Esophagus squamous epithelium (tissue), 5 donors: ENCODE measurements around the gene NPPA. TPM values are rescaled to one million over a fixed set of nuclear protein-coding genes. Genes with fewer than 3 reads are reported as not detected.

Source experiments
- DNase-seq: peaks from one replicate; lab custom pipeline; 2025; lab: John Stamatoyannopoulos, UW
- H3K27ac ChIP-seq, 4 donors: fragments of 200-600 bp; sonication (generic); one replicate each; pipeline ENCODE4 v1.5.1; 2016 to 2019; ENCODE audit warnings: mild to moderate bottlenecking in 1 of 4
- H3K27me3 ChIP-seq, 4 donors: fragments of 200-600 bp; sonication (generic); 1 replicate in 3 of 4; 2 replicates in 1 of 4; pipeline versions ENCODE4 v1.5.1 to v1.6.0; 2017 to 2021; ENCODE audit warnings: antibody characterized with exemption in 1 of 4
- H3K36me3 ChIP-seq, 3 donors: fragments of 200-600 bp; sonication (generic); one replicate each; pipeline ENCODE4 v1.5.1; 2016 to 2019
- H3K4me1 ChIP-seq, 3 donors: fragments of 200-600 bp; sonication (generic); one replicate each; pipeline ENCODE4 v1.5.1; 2017 to 2019
- H3K4me3 ChIP-seq, 4 donors: fragments of 200-600 bp; sonication (generic); 1 replicate in 3 of 4; 2 replicates in 1 of 4; pipeline ENCODE4 v1.5.1; 2016 to 2019; ENCODE audit warnings: mild to moderate bottlenecking in 2 of 4, moderate library complexity in 1 of 4
- H3K9me3 ChIP-seq, 3 donors: fragments of 200-600 bp; sonication (generic); one replicate each; pipeline ENCODE4 v1.5.1; 2016 to 2019
- CTCF ChIP-seq, 6 experiments: fragments of 450-650 bp in 4 of 6; fragments of 200-600 bp in 2 of 6; sonication (generic) in 2 of 6; IDR thresholded peaks; one replicate each; pipeline ENCODE4 v1.5.1; 2016 to 2019; ENCODE audit warnings: antibody characterized with exemption in 6 of 6, mild to moderate bottlenecking in 4 of 6, moderate library complexity in 4 of 6
- POLR2A ChIP-seq, 4 donors: fragments of 450-650 bp; IDR thresholded peaks; one replicate each; pipeline ENCODE4 v1.6.1; 2017; ENCODE audit warnings: antibody characterized with exemption in 4 of 4, mild to moderate bottlenecking in 4 of 4, moderate library complexity in 3 of 4
- WGBS, 2 donors: methylation state at CpG; one replicate each; pipeline ENCODE4 v1.1.5; 2018; 5-methylcytosine and 5-hydroxymethylcytosine counted together
- intact Hi-C: fragments of 100-400 bp; cut with DNase I; formaldehyde crosslinking; loops from one replicate; pipeline ENCODE4 v1.15.0; 2022
- total RNA-seq, 4 donors: library from RNA; depleted of rRNA; stranded (reverse); fragments of >200 nt; gene quantifications; one replicate each; pipeline ENCODE4 v1.1.0, GENCODE V29; 2016
- donor health status: DM: yes; HTN: yes; CAD: no.

Gene NPPA
- total RNA-seq, 4 donors from 2014 or later, result not detected

- no peaks in the 10 kb centered on the region for H3K4me1 ChIP-seq
- H3K27ac ChIP-seq, result no peak overlapping the region
- H3K4me3 ChIP-seq, result no peak overlapping the region
- DNase-seq, result no peak
- TF ChIP-seq CTCF (IDR thresholded peaks at IDR 0.05) (no peak), POLR2A (IDR thresholded peaks at IDR 0.05) (no peak)
- H3K9me3 ChIP-seq, result no peaks in the 10 kb centered on the region
- intact Hi-C loops, result no loop called here
- H3K36me3 ChIP-seq, result no peaks in the 10 kb centered on the region
- H3K27me3 ChIP-seq, result peaks cover 0 to 36% (median 0%) of the 10 kb centered on the region in 4 donors
- 66 to 89% methylated on average over 9 to 12 of the region's 15 CpGs for WGBS, 2 donors
Observed at GRCh38 chr1:11888206-11888876, 40.8 kb upstream of the NPPA start.

GRCh38 chr1:11887666-11888007 is 40.1 kb upstream of the NPPA start:
- H3K9me3 ChIP-seq, result no peaks in the 10 kb centered on the region
- no peak overlapping the region for H3K4me3 ChIP-seq
- WGBS, 2 donors, result 60 to 74% methylated on average over 2 to 4 of the region's 7 CpGs
- no peaks in the 10 kb centered on the region for H3K36me3 ChIP-seq
- peaks cover 0 to 36% (median 0%) of the 10 kb centered on the region in 4 donors for H3K27me3 ChIP-seq
- H3K4me1 ChIP-seq, result no peaks in the 10 kb centered on the region
- DNase-seq, result no peak
- no peak for TF ChIP-seq CTCF (IDR thresholded peaks at IDR 0.05)
- TF ChIP-seq POLR2A (IDR thresholded peaks at IDR 0.05), result no peak
- no peak overlapping the region for H3K27ac ChIP-seq
- intact Hi-C loops, result no loop called here

GRCh38 chr1:11886986-11887665 is 39.5 kb upstream of the NPPA start:
- Histone ChIP-seq H3K36me3 (no peaks in the 10 kb centered on the region), H3K9me3 (no peaks in the 10 kb centered on the region), H3K4me3 (no peak overlapping the region), H3K27me3 (peaks cover 0 to 33% (median 0%) of the 10 kb centered on the region in 4 donors), H3K27ac (no peak overlapping the region), H3K4me1 (no peaks in the 10 kb centered on the region)
- intact Hi-C loops, result no loop called here
- TF ChIP-seq POLR2A (IDR thresholded peaks at IDR 0.05) (no peak), CTCF (IDR thresholded peaks at IDR 0.05) (no peak)
- DNase-seq, result no peak
- 79 to 86% methylated on average over 17 of the region's 19 CpGs for WGBS, 2 donors

- H3K27me3 ChIP-seq, result peaks cover 0 to 28% (median 0%) of the 10 kb centered on the region in 4 donors
- intact Hi-C loops, result no loop called here
- H3K4me1 ChIP-seq, result no peaks in the 10 kb centered on the region
- TF ChIP-seq CTCF (IDR thresholded peaks at IDR 0.05) (no peak), POLR2A (IDR thresholded peaks at IDR 0.05) (no peak)
- no peaks in the 10 kb centered on the region for H3K9me3 ChIP-seq
- no peaks in the 10 kb centered on the region for H3K36me3 ChIP-seq
- DNase-seq, result no peak
- no peak overlapping the region for H3K4me3 ChIP-seq
- no peak overlapping the region for H3K27ac ChIP-seq
- 52 to 67% methylated on average over 2 to 3 of the region's 6 CpGs for WGBS, 2 donors
Observed at GRCh38 chr1:11885916-11886315, 38.3 kb upstream of the NPPA start.

GRCh38 chr1:11882814-11883538 is 35.4 kb upstream of the NPPA start:
- TF ChIP-seq CTCF (IDR thresholded peaks at IDR 0.05) (no peak), POLR2A (IDR thresholded peaks at IDR 0.05) (no peak)
- no peak overlapping the region for H3K27ac ChIP-seq
- DNase-seq, result no peak
- no peak overlapping the region for H3K4me3 ChIP-seq
- 59% methylated on average over 9 of the region's 13 CpGs; no CpG with 5 or more reads in 1 of the 2 donors for WGBS, 2 donors
- peaks cover 0 to 39% (median 0%) of the 10 kb centered on the region in 4 donors for H3K27me3 ChIP-seq
- H3K9me3 ChIP-seq, result no peaks in the 10 kb centered on the region
- H3K4me1 ChIP-seq, result peaks cover 0 to 12% (median 0%) of the 10 kb centered on the region in 3 donors
- H3K36me3 ChIP-seq, result no peaks in the 10 kb centered on the region
- intact Hi-C loops, result no loop called here
